HepG2 (cell line): ENCODE data around the gene CUL2. TPM values are rescaled to one million over a fixed set of nuclear protein-coding genes. Genes with fewer than 3 reads are reported as not detected.

Source experiments
- ATAC-seq: fragments of 200-7000 bp; cut with Tn5 transposase; 3 replicates; pipeline ENCODE4 v1.9.1; 2020; ENCODE audit warnings: mild to moderate bottlenecking, moderate library complexity
- BruUV-seq: library from RNA; stranded (reverse); fragments of 400-500 nt; replicated peaks from 2 replicates; lab custom pipeline; 2021; lab: Mats Ljungman, UMichigan
- CTCF ChIA-PET: fragments of 300-600 bp; formaldehyde crosslinking; extraction: SDS; loops from one replicate; lab custom pipeline; 2021; ENCODE audit warnings: low total read pairs, inconsistent platforms, low intra/inter-chr PET ratio; lab: Yijun Ruan, JAX
- POLR2A ChIA-PET: fragments of 350-600 bp; sonication (Branson Sonifier 250); formaldehyde crosslinking; loops from one replicate; lab custom pipeline; 2020; ENCODE audit warnings: antibody characterized with exemption, inconsistent platforms; lab: Yijun Ruan, JAX
- DNase-seq: peaks from one replicate; pipeline ENCODE4 v3.0.0-alpha.2; 2015; ENCODE audit warnings: low spot score
- FAIRE-seq: peaks from 3 replicates; lab custom pipeline; 2011; peaks lifted over from hg19 to GRCh38; lab: Jason Lieb, UNC
- H2AFZ ChIP-seq: one replicate; pipeline ENCODE4 v1.6.1; 2011; ENCODE audit warnings: low read length, inconsistent platforms
- H3K27ac ChIP-seq: fragments of 300-600 bp; 3 replicates; pipeline ENCODE4 v1.8.0; 2011; ENCODE audit warnings: mixed run types, mild to moderate bottlenecking, mixed read lengths, low read length, inconsistent platforms; ENCODE audit not compliant: insufficient read depth; ENCODE audit errors: extremely low read length
- H3K27me3 ChIP-seq, 2 experiments: fragments of 200-600 bp in 1 of 2; 2 replicates in 1 of 2; 3 replicates in 1 of 2; pipeline versions ENCODE4 v1.6.0 to v1.8.0; 2011; ENCODE audit warnings: low read length in 2 of 2, mild to moderate bottlenecking in 2 of 2, moderate library complexity in 2 of 2, inconsistent platforms in 1 of 2; ENCODE audit not compliant: insufficient read depth in 2 of 2, control insufficient read depth in 1 of 2
- H3K36me3 ChIP-seq, 2 experiments: fragments of 200-600 bp in 1 of 2; replicated peaks in 1 of 2; 2 replicates in 1 of 2; 3 replicates in 1 of 2; pipeline versions ENCODE4 v1.5.1 to v1.8.0; 2011; ENCODE audit warnings: low read length in 2 of 2, inconsistent platforms in 1 of 2; ENCODE audit not compliant: insufficient read depth in 2 of 2, control insufficient read depth in 1 of 2
- H3K4me1 ChIP-seq: 2 replicates; pipeline ENCODE4 v1.5.1; 2012; ENCODE audit warnings: low read length, inconsistent platforms; ENCODE audit not compliant: insufficient read depth
- H3K4me2 ChIP-seq: 2 replicates; pipeline ENCODE4 v1.6.0; 2011; ENCODE audit warnings: low read depth, low read length, inconsistent platforms
- H3K4me3 ChIP-seq, 3 experiments: fragments of 200-600 bp in 1 of 3; sonication (generic), shearing (Covaris generic) in 1 of 3; replicated peaks in 1 of 3; 2 replicates each; pipeline ENCODE4 v1.5.1; 2011 to 2016; ENCODE audit warnings: low read length in 3 of 3, inconsistent platforms in 2 of 3, low read depth in 2 of 3, mild to moderate bottlenecking in 2 of 3, control low read depth in 1 of 3, mixed read lengths in 1 of 3; ENCODE audit not compliant: insufficient read depth in 1 of 3
- H3K79me2 ChIP-seq: one replicate; pipeline ENCODE4 v1.6.1; 2011; ENCODE audit warnings: low read length, inconsistent platforms; ENCODE audit not compliant: insufficient read depth
- H3K9ac ChIP-seq: 2 replicates; pipeline ENCODE4 v1.6.0; 2011; ENCODE audit warnings: mild to moderate bottlenecking, low read depth, low read length, inconsistent platforms; ENCODE audit not compliant: insufficient read depth
- H3K9me3 ChIP-seq: 2 replicates; pipeline ENCODE4 v1.5.1; 2012; ENCODE audit warnings: mild to moderate bottlenecking, low read length
- H4K20me1 ChIP-seq: 2 replicates; pipeline ENCODE4 v1.6.0; 2011; ENCODE audit warnings: inconsistent platforms, mild to moderate bottlenecking, low read length, moderate library complexity; ENCODE audit not compliant: insufficient read depth
- ARID2 ChIP-seq: sonication (generic); formaldehyde crosslinking; IDR thresholded peaks from 2 replicates; pipeline ENCODE4 v1.8.1; 2022; ENCODE audit warnings: mild to moderate bottlenecking, missing genetic modification reagents, borderline replicate concordance
- BRCA1 ChIP-seq: sonication (generic); formaldehyde crosslinking; IDR thresholded peaks from 2 replicates; pipeline ENCODE4 v1.4.0; 2020; ENCODE audit warnings: missing genetic modification reagents
- DNMT3B ChIP-seq: conservative IDR thresholded peaks from 2 replicates; pipeline ENCODE4 v1.6.1; 2016; ENCODE audit warnings: missing biosample characterization, control low read depth
- KAT8 ChIP-seq: IDR thresholded peaks from 2 replicates; pipeline ENCODE4 v1.6.1; 2016; ENCODE audit warnings: missing genetic modification reagents, missing compliant biosample characterization
- SNAPC2 ChIP-seq: sonication (generic); formaldehyde crosslinking; IDR thresholded peaks from 2 replicates; pipeline ENCODE4 v1.8.1; 2022; ENCODE audit warnings: mild to moderate bottlenecking, missing genetic modification reagents
- SP5 ChIP-seq: IDR thresholded peaks from 2 replicates; pipeline ENCODE4 v1.6.1; 2016; ENCODE audit warnings: low read depth, borderline replicate concordance
- ZBTB7A ChIP-seq: sonication (generic); formaldehyde crosslinking; IDR thresholded peaks from 2 replicates; pipeline ENCODE4 v1.8.0; 2022; ENCODE audit warnings: mild to moderate bottlenecking, missing genetic modification reagents
- ZMAT5 ChIP-seq: sonication (generic); formaldehyde crosslinking; IDR thresholded peaks from 2 replicates; pipeline ENCODE4 v1.5.0; 2020; ENCODE audit warnings: mild to moderate bottlenecking, low read depth, missing genetic modification reagents, borderline replicate concordance
- ZMYM3 ChIP-seq: sonication (generic); formaldehyde crosslinking; IDR thresholded peaks from 2 replicates; pipeline ENCODE4 v1.5.1; 2020; ENCODE audit warnings: mild to moderate bottlenecking, missing genetic modification reagents
- ZNF530 ChIP-seq: sonication (generic); formaldehyde crosslinking; IDR thresholded peaks from 2 replicates; pipeline ENCODE4 v1.5.0; 2020; ENCODE audit warnings: low read depth, mild to moderate bottlenecking, missing genetic modification reagents
- ZNF546 ChIP-seq: sonication (generic); formaldehyde crosslinking; conservative IDR thresholded peaks from 2 replicates; pipeline ENCODE4 v1.8.1; 2023; ENCODE audit warnings: mild to moderate bottlenecking, missing genetic modification reagents
- ZSCAN25 ChIP-seq: sonication (generic); formaldehyde crosslinking; IDR thresholded peaks from 2 replicates; pipeline ENCODE4 v1.8.0; 2022; ENCODE audit warnings: mild to moderate bottlenecking, missing genetic modification reagents
- WGBS: methylation state at CpG from one replicate; pipeline ENCODE4 v1.1.6; 2017; ENCODE audit warnings: low lambda C conversion rate; 5-methylcytosine and 5-hydroxymethylcytosine counted together
- in situ Hi-C: cut with HindIII; loops from 2 replicates; pipeline ENCODE4 v1.10.0; 2017; ENCODE audit warnings: low pct_unique_long_range_greater_than_20kb; ENCODE audit not compliant: extremely low pct_ligation_motif_present
- intact Hi-C: fragments of 100-400 bp; cut with micrococcal nuclease; formaldehyde crosslinking; loops from one replicate; pipeline ENCODE4 v1.10.0; 2022; ENCODE audit not compliant: unreplicated experiment
- polyA plus RNA-seq, 8 experiments: library from polyadenylated mRNA; depleted of rRNA in 3 of 8; stranded (reverse) in 7 of 8; unstranded in 1 of 8; fragments of >200 nt; fragmentation: Illumina TruSeq in 4 of 8; extraction: Trizol in 4 of 8; gene quantifications; 2 replicates each; pipeline versions ENCODE4 v1.2.1 to v1.2.3, GENCODE V29; 2011 to 2016; ENCODE audit warnings: low read depth in 4 of 8, missing spikeins in 1 of 8, mixed read lengths in 1 of 8; ENCODE audit not compliant: insufficient read depth in 1 of 8
- total RNA-seq, 5 experiments: library from RNA; depleted of rRNA; stranded (reverse); fragments of >200 nt; fragmentation: Illumina TruSeq; extraction: Trizol; gene quantifications; 2 replicates each; pipeline ENCODE4 v1.2.3, GENCODE V29; 2016; ENCODE audit warnings: low read depth in 1 of 5
- TF ChIP-seq, protein P1 (sequence below): sonication (generic); formaldehyde crosslinking; IDR thresholded peaks from 2 replicates; pipeline ENCODE4 v1.5.1; 2020; ENCODE audit warnings: mild to moderate bottlenecking, missing genetic modification reagents, borderline replicate concordance
- TF ChIP-seq, protein P2 (sequence below): sonication (generic); formaldehyde crosslinking; IDR thresholded peaks from 2 replicates; pipeline ENCODE4 v1.5.1; 2020; ENCODE audit warnings: missing genetic modification reagents, mild to moderate bottlenecking, borderline replicate concordance
- TF ChIP-seq, protein P3 (sequence below): sonication (generic); formaldehyde crosslinking; IDR thresholded peaks from 2 replicates; pipeline ENCODE4 v1.8.0; 2022; ENCODE audit warnings: mild to moderate bottlenecking, missing genetic modification reagents, borderline replicate concordance

Gene CUL2
- total and polyA plus RNA-seq, 2 of the 13 experiments (the other 11 are each of a cell fraction or from before 2014, with no cell fraction given), result 9.6 to 33.1 TPM

DNA sequence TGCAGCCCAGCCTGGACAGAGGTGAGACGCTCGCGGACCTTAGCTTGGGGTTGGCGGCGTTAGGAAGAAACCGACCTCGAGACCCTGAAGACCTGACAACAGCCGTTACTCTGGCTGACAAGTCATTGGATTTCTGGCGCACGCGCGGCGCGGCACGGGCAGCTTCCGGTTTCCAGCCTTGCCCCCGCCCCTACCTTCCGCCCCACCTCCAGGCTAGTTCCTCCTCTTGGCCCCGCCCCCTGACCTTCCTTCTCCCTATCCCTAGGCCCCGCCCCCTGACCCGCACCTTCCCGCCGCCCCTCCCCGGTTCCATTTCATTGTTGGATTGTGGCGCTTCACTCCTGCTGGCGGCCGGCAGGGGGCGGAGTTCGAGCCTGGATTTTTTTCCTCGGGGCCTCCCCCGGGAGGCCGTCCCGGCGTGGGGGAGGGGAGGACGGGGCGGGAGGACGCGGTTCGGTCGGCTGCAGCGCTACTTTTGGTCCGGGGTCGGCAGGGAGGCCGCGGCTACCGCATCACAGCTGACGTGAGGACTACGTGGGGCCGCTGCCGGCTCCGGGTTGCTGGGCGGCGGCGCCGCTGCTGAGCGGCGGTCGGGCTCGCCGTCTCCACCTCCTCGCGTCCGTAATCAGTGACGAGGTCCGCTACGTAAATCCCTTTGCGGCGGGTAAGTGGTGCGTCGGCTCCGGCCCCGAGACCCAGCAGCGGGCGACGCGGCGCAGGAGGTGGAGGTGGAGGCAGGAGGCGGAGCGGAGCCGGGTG lies 36.6 kb upstream of the CUL2 start, which contains the start of gene CREM:
TSS of gene CREM (plus strand) at position 317 of the 759 bp plus-strand sequence. CDS start 10,990 bp downstream, outside the sequence.
- BruUV-seq, result no TSS peak
- H3K4me2 ChIP-seq, result peak within 1 kb of the TSS; percentile 99
- peak within 1 kb of the TSS; percentile 98 for H3K9ac ChIP-seq
- FAIRE-seq (peak; percentile 50), ATAC-seq (peak; percentile 92), DNase-seq (peak; percentile 91)
- no peaks in the 10 kb centered on the region for H3K36me3 ChIP-seq
- no peaks in the 10 kb centered on the region; a peak in 1 of 5 replicates for H3K27me3 ChIP-seq
- H4K20me1 ChIP-seq, result no peaks in the 10 kb centered on the region
- ChIA-PET CTCF (interaction anchor here (1.2 kb wide), 1 partner anchor 92 kb away, joined by 7 read pairs; no protein-coding TSS in a partner anchor), POLR2A (interaction anchor here (0.6 to 2.7 kb wide), 17 partner anchors 8 to 430 kb away, joined by 3 to 26 read pairs (median 4); partner anchors contain the start of gene CUL2)
- peaks cover 18% of the 10 kb centered on the region for H3K79me2 ChIP-seq
- no peak within 1 kb of the TSS for H2AFZ ChIP-seq
- no peaks in the 10 kb centered on the region for H3K9me3 ChIP-seq
- peak within 1 kb of the TSS; percentile 99 for H3K27ac ChIP-seq
- intact Hi-C loops, result loop anchor here (1.0 to 5.0 kb wide), 2 partner anchors 71 to 92 kb away; no protein-coding TSS in a partner anchor
- in situ Hi-C loops, result no loop called here
- H3K4me1 ChIP-seq, result peaks cover 60% of the 10 kb centered on the region
- H3K4me3 ChIP-seq, result peak within 1 kb of the TSS; percentile 94 to 100 (median 98)
- 5% methylated on average over 16 of the region's 80 CpGs for WGBS
- no peak for TF ChIP-seq ARID2 (CRISPR knock-in tag)
- TF ChIP-seq, protein P1, sequence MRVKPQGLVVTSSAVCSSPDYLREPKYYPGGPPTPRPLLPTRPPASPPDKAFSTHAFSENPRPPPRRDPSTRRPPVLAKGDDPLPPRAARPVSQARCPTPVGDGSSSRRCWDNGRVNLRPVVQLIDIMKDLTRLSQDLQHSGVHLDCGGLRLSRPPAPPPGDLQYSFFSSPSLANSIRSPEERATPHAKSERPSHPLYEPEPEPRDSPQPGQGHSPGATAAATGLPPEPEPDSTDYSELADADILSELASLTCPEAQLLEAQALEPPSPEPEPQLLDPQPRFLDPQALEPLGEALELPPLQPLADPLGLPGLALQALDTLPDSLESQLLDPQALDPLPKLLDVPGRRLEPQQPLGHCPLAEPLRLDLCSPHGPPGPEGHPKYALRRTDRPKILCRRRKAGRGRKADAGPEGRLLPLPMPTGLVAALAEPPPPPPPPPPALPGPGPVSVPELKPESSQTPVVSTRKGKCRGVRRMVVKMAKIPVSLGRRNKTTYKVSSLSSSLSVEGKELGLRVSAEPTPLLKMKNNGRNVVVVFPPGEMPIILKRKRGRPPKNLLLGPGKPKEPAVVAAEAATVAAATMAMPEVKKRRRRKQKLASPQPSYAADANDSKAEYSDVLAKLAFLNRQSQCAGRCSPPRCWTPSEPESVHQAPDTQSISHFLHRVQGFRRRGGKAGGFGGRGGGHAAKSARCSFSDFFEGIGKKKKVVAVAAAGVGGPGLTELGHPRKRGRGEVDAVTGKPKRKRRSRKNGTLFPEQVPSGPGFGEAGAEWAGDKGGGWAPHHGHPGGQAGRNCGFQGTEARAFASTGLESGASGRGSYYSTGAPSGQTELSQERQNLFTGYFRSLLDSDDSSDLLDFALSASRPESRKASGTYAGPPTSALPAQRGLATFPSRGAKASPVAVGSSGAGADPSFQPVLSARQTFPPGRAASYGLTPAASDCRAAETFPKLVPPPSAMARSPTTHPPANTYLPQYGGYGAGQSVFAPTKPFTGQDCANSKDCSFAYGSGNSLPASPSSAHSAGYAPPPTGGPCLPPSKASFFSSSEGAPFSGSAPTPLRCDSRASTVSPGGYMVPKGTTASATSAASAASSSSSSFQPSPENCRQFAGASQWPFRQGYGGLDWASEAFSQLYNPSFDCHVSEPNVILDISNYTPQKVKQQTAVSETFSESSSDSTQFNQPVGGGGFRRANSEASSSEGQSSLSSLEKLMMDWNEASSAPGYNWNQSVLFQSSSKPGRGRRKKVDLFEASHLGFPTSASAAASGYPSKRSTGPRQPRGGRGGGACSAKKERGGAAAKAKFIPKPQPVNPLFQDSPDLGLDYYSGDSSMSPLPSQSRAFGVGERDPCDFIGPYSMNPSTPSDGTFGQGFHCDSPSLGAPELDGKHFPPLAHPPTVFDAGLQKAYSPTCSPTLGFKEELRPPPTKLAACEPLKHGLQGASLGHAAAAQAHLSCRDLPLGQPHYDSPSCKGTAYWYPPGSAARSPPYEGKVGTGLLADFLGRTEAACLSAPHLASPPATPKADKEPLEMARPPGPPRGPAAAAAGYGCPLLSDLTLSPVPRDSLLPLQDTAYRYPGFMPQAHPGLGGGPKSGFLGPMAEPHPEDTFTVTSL, result 0 out of 2 replicates have a peak, but pooled peaks have one; percentile 8
- TF ChIP-seq ZMYM3, result peak; percentile 68; the same call in 1 of the 2 replicates
- no peak for TF ChIP-seq SP5 (CRISPR knock-in tag)
- TF ChIP-seq ZNF546 (CRISPR knock-in tag), result 0 out of 2 replicates have a peak, but pooled peaks have one; percentile 48
- TF ChIP-seq ZNF530, result no peak
- TF ChIP-seq BRCA1 (CRISPR knock-in tag), result no peak
- TF ChIP-seq, protein P2, sequence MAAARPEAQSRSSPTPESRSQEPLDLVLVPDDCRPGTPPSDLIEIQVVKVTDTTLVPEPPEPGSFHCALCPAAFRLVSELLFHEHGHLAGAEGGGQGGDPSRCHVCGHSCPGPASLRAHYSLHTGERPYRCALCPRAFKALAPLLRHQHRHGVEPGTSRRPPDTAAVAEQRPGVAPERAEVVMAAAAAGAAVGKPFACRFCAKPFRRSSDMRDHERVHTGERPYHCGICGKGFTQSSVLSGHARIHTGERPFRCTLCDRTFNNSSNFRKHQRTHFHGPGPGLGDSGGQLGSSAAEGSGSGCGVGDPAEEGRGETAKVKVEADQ (CRISPR knock-in tag), result peak; percentile 60; the same call in 1 of the 2 replicates
- TF ChIP-seq ZBTB7A (CRISPR knock-in tag), result no peak
- TF ChIP-seq ZSCAN25 (CRISPR knock-in tag), result no peak
- TF ChIP-seq DNMT3B (CRISPR knock-in tag), result no peak; the same call in 1 of the 2 replicates
- TF ChIP-seq KAT8, result peak; percentile 76
- TF ChIP-seq SNAPC2 (CRISPR knock-in tag), result no peak
- TF ChIP-seq, protein P3, sequence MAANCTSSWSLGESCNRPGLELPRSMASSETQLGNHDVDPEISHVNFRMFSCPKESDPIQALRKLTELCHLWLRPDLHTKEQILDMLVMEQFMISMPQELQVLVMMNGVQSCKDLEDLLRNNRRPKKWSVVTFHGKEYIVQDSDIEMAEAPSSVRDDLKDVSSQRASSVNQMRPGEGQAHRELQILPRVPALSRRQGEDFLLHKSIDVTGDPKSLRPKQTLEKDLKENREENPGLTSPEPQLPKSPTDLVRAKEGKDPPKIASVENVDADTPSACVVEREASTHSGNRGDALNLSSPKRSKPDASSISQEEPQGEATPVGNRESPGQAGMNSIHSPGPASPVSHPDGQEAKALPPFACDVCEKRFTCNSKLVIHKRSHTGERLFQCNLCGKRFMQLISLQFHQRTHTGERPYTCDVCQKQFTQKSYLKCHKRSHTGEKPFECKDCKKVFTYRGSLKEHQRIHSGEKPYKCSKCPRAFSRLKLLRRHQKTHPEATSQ (CRISPR knock-in tag), result no peak; the same call in 1 of the 2 replicates
- no peak for TF ChIP-seq ZMAT5
